HG02642 (cell line): ENCODE data around the gene CCDC92.

ENCODE experiments used
- ATAC-seq: cut with Tn5 transposase; IDR thresholded peaks from one replicate; pipeline ENCODE4 v1.9.1; 2021; ENCODE audit warnings: mild to moderate bottlenecking; ENCODE audit not compliant: unreplicated experiment, poor library complexity

CCDC92 gene

GRCh38 chr12:124002654-124003053, 30.0 kb upstream of the CCDC92 start:
- ATAC-seq, result no peak

DNA sequence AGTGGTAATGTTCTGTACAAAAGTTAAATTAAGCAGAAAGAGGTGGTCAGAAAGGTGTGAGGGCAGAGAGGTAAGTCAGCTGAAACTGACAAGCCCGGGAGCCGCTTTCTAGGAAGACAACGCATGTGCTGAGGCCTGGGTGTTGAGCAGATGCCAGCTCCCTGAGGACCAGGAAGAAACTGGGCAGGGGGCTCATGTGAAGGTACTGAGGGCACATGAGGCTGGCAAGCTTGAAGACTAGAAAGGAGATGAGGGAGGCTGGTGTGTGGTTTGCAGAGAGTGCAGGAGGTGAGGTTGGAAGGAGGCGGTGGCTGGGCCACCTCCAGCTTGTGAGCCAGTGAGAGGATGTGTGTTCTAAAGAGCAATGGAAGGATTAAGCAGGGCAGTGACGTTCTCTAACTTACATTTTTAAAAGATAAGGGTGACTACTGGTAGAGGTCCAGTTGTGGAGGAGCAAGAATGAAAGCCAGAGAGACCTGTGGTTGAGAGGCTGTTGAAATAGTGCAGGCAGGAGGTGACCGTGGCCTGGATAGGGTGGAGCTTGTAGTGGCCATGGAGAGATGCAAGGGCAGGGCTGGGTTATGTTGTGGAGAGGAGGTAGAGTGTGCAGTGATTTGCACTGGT, 29.5 kb upstream of the CCDC92 start:
- ATAC-seq, result no peak

- no peak for ATAC-seq
Measured at GRCh38 chr12:124001343-124001742, 28.7 kb upstream of the CCDC92 start.

DNA sequence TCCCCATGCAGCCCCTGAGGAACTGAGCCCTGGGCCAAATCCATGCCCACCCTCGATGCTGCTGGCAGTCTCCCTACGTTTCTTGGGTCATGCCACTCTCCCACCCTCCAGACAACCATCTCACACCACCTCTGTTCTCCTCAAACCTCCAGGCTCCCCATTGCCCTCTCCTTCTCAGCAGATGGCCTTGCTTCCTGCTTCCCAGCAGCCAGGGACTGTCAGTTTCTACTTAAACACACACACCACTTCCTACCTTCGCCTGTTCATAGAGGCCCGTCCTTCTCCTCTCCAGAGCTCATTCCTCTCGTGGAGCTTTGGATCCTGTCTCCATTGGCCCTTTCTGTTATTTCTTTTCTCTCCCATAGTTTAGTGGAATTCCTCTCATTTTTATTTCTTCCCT, 27.5 kb upstream of the CCDC92 start:
- ATAC-seq, result no peak

DNA sequence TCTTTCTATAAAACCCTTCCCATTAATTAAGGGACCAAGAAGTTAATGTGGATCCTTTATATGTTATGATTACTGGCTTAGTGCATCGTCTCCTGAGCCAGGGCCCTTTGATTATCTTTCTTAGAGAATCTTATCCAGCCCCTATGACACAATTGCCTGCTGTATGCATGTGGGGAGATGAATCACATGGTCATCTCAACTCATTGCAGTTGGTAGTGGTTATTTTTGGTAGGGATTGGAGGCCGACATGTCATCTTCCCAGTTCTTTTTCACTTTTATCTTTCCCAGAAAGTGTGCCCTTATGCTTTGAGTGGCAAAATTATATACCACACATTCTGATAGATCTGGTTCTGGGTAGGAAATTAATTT, 26.3 kb upstream of the CCDC92 start:
- ATAC-seq, result no peak

- no peak for ATAC-seq
Measured at GRCh38 chr12:123998344-123998990, 25.8 kb upstream of the CCDC92 start.

DNA sequence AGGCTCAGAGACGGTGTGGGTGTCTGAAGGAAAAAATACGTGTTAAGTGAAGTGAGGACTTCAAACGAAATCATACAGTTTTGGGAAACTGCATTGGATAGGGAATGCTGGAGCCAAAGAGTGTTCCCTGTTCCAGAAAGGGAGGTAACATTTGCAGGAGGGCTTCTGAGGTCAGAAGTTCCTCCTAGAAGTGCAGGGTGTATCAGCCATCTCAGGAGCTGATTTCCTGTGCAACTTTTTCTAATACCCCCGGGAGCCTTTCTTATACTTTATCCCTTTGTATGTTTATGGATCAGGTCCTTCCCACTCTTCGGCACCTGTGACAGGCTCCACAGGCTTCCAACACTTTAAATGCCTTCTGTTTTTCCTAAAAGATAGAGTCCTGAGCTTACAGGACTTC, 25.3 kb upstream of the CCDC92 start:
- ATAC-seq, result no peak

DNA sequence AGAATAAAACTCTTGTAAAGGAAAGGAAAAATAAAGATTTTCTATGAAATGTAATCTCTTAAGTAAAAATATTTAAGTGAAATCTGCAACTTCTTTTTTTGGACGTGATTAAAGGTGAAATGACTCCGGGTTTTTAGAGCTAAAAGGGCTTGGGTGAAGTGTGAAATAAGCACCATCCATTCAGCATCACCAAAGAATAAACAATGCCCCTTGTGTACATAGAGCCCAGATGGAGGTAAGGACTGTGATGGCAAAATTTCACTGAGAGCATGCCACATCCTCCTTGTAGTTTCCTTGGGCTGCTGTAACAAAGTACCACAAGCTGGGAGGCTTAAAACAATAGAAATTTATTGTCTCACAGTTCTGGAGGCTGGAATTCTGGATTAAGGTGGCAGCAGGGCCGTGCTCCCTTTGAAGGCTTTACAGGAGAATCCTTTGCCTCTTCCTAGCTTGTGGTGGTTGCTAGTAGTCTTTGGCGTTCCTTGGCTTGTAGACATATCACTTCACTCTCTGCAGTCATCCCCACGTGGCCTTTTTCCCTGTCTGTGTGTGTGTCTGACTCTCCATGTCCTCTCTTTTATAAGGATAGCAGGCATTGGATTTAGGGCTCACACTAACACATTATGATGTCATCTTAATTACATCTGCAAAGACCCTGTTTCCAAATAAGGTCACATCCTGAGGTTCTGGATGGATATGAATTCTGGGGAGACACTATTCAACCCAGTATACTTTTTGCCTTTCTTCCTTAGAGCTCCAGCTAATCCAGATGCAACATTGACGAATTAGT, 24.6 kb upstream of the CCDC92 start:
- no peak for ATAC-seq

GRCh38 chr12:123996581-123996980, 23.9 kb upstream of the CCDC92 start:
- no peak for ATAC-seq

DNA sequence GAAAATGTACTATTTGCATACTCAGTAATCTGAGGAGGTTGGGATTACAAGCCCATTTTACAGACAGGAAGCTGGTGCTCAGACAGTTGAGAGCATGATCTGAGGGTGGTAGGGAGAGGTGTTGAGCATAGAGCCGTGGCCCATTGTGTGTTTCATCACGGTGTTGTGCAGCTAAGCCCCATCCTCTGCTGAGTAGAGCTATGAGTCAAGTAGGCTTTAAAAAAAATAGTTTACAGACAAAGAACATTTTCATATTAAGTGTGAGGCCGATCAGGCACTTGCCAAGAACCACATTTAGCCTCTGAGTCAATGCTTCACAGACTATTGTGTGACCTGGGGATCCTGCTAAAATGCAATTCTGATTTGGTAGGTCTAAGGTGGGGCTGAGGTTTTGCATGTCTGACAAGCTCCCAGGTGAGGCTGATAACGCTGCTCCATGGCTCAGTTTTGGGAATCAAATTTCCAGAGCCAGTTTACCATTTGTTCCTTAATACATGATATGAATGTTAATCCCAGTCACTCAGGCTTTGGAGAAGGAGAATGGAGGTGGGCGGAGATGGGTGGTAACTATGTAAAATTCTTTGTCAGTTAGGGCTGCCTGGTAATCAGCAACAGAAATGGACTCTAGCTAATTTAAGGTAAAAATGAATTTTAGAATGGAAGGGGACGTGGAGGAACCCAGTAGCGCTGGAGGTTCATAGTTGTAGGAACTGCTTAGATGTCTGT, 22.6 kb upstream of the CCDC92 start:
- no peak for ATAC-seq

- no peak for ATAC-seq
Measured at GRCh38 chr12:123992118-123992825, 19.6 kb upstream of the CCDC92 start.

- ATAC-seq, result no peak
Measured at GRCh38 chr12:123991372-123991951, 18.8 kb upstream of the CCDC92 start.

DNA sequence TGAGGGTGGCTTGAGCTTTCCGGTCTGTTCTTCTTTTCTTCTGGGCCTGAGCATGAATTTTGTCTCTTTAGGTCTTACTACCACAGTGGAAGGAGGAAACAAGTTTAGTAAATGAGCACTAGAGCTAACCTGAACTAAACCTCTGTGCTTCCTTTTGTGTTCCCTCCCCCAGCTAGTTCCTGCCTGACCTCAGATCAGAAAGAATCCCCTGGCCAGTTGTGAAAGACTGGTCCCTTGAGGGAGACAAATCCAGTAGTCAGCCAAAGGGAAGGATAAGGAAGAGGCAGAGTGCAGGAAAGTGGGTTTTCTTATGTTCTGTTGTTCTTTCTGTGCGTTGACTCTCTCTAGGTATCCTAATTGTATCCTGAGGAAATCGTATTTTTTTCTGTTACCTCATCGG, 17.9 kb upstream of the CCDC92 start:
- no peak for ATAC-seq

DNA sequence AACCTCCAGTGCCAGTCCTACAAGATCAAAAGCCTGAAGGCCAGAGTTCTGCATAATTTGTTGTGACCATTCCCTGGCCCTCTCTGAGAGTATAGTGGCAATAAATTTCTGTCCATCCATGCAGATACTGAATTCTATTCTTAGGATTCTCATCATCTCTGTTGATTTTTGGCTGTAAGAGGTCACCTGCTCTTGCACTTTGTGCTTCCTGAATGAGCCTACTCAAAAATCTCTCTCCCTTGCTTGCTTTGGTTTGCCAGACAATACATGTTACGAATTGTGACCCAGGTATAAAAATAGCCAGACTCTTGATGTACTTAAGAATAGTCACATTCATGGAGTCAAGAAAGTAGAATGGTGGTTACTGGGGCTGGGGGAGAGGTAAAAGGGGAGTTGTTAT, 17.1 kb upstream of the CCDC92 start:
- no peak for ATAC-seq

- ATAC-seq, result no peak
Measured at GRCh38 chr12:123989168-123989567, 16.5 kb upstream of the CCDC92 start.

- ATAC-seq, result no peak
Measured at GRCh38 chr12:123987022-123987421, 14.4 kb upstream of the CCDC92 start.

DNA sequence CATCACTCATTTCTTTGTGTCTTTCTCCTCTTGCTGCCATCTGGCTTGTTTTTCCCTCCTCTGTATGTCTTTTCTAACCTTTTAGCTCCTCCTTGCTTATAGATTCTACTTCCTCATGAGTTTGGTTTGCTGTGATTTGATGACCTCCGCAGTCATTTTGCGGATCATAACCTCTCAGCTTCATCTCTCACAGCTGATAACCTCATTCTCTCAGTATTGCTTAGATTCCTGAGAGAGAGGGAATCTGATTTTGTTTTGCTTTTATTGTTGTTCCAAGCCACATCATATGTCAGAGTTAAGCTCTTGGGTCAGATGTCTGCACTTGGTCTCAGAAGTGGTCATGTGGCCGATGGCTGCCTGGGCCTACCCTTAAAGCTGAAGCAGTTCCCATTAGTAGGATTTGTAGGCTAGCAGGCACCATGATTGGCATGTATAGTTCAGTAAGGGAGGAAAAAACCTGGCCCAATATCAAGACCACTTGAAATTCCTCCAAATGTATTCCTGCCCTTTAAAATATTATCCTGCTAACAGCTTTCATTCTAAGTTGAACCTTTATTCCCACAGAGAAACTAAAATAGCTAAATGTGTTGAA, 13.8 kb upstream of the CCDC92 start:
- no peak for ATAC-seq

- ATAC-seq, result no peak
Measured at GRCh38 chr12:123984903-123985302, 12.3 kb upstream of the CCDC92 start.

- no peak for ATAC-seq
Measured at GRCh38 chr12:123983822-123984485, 11.3 kb upstream of the CCDC92 start.
